WERI-Rb-1 (cell line): ENCODE measurements around the gene SORD.
A peak's percentile ranks its signal among the peaks of the same experiment; 100 is the strongest.

Source experiments
- DNase-seq: peaks from one replicate; pipeline ENCODE4 v3.0.0-alpha.2; 2020
- H3K27ac ChIP-seq: fragments of 250-450 bp; sonication (Bioruptor Pico); 2 replicates; pipeline ENCODE4 v1.5.1; 2020; ENCODE audit warnings: mild to moderate bottlenecking, moderate library complexity
- H3K27me3 ChIP-seq: fragments of 250-450 bp; sonication (Bioruptor Pico); 2 replicates; pipeline ENCODE4 v1.5.1; 2021; ENCODE audit warnings: mild to moderate bottlenecking, low read depth, moderate library complexity; ENCODE audit not compliant: insufficient read depth, severe bottlenecking
- H3K36me3 ChIP-seq: fragments of 250-450 bp; sonication (Bioruptor Pico); 2 replicates; pipeline ENCODE4 v1.5.1; 2020; ENCODE audit warnings: mild to moderate bottlenecking, moderate library complexity
- H3K4me3 ChIP-seq: 2 replicates; pipeline ENCODE4 v1.5.1; 2011; ENCODE audit warnings: low read depth, mild to moderate bottlenecking, control low read depth, low read length
- H3K9me3 ChIP-seq: fragments of 250-450 bp; sonication (Bioruptor Pico); 2 replicates; pipeline ENCODE4 v1.5.1; 2021; ENCODE audit warnings: mild to moderate bottlenecking, moderate library complexity; ENCODE audit not compliant: severe bottlenecking
- TF ChIP-seq, protein P1 (sequence below): IDR thresholded peaks from 2 replicates; pipeline ENCODE4 v1.5.1; 2011; ENCODE audit warnings: low read depth, mild to moderate bottlenecking, control low read depth, inconsistent platforms, low read length

SORD gene

GRCh38 chr15:45105586-45105985, 82.6 kb downstream of the SORD start:
- H3K27ac ChIP-seq = no peak overlapping the region
- H3K9me3 ChIP-seq = no peaks in the 10 kb centered on the region
- H3K27me3 ChIP-seq = peaks cover 7% of the 10 kb centered on the region
- no peak for DNase-seq
- H3K36me3 ChIP-seq = no peaks in the 10 kb centered on the region
- no peak overlapping the region for H3K4me3 ChIP-seq
- TF ChIP-seq, protein P1, sequence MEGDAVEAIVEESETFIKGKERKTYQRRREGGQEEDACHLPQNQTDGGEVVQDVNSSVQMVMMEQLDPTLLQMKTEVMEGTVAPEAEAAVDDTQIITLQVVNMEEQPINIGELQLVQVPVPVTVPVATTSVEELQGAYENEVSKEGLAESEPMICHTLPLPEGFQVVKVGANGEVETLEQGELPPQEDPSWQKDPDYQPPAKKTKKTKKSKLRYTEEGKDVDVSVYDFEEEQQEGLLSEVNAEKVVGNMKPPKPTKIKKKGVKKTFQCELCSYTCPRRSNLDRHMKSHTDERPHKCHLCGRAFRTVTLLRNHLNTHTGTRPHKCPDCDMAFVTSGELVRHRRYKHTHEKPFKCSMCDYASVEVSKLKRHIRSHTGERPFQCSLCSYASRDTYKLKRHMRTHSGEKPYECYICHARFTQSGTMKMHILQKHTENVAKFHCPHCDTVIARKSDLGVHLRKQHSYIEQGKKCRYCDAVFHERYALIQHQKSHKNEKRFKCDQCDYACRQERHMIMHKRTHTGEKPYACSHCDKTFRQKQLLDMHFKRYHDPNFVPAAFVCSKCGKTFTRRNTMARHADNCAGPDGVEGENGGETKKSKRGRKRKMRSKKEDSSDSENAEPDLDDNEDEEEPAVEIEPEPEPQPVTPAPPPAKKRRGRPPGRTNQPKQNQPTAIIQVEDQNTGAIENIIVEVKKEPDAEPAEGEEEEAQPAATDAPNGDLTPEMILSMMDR = no peak

GRCh38 chr15:45106002-45106790, 83.2 kb downstream of the SORD start:
- DNase-seq = no peak
- Histone ChIP-seq H3K9me3 (no peaks in the 10 kb centered on the region), H3K36me3 (no peaks in the 10 kb centered on the region), H3K27ac (no peak overlapping the region), H3K4me3 (no peak overlapping the region), H3K27me3 (peaks cover 7% of the 10 kb centered on the region)
- TF ChIP-seq, protein P1 = no peak

- peaks cover 24% of the 10 kb centered on the region for H3K27me3 ChIP-seq
- TF ChIP-seq, protein P1 = no peak
These were observed 85.1 kb downstream of the SORD start for GRCh38 chr15:45107941-45108630.

GRCh38 chr15:45110256-45110820, 87.3 kb downstream of the SORD start:
- Histone ChIP-seq H3K9me3 (no peaks in the 10 kb centered on the region), H3K36me3 (no peaks in the 10 kb centered on the region), H3K4me3 (no peak overlapping the region), H3K27me3 (peaks cover 47% of the 10 kb centered on the region), H3K27ac (no peak overlapping the region)
- no peak for DNase-seq
- TF ChIP-seq, protein P1 = peak; percentile 24; the same call in 1 of the 2 replicates

More at GRCh38 chr15:45107941-45108630, 85.1 kb downstream of the SORD start:
- Histone ChIP-seq H3K4me3 (no peak overlapping the region), H3K36me3 (no peaks in the 10 kb centered on the region), H3K9me3 (no peaks in the 10 kb centered on the region), H3K27ac (no peak overlapping the region)
- DNase-seq = no peak

DNA sequence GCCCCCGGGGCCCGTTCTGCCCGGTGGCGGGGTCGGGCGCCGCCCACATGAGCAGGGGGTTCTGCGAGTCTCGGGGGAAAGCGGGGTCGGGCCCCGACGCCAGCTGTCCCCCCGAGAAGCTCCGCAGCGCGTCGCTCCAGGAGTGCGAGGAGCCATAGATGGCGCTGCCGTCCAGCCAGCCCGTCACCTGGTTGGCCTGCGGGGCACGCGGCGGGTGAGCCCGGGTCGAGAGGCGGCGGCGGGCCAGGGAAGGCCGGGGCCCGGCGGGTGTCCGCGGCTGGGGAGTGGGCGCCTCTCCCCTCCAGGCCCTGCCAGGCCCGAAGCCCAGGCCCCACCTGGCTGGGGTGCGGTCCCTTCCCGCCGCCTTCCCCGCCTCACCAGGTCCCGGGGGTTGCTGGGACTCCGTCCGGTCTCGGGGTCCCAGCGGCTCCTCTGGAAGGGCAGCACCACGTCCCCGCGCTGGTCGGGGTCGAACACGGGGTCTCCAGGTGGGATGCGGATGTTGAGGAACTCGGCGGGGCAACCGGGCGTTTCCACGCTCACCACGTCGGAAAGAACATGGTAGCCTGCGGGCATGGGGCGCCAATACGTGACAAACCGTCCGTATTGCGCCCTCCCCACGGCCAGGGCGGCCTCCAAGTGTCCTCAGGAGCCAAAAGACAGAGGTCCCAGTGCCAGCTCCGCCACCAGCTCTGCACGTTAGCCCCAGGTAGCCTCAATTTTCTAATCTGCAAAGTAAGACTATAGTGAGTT, 88.6 kb downstream of the SORD start:
- Histone ChIP-seq H3K36me3 (no peaks in the 10 kb centered on the region), H3K27me3 (peaks cover 50% of the 10 kb centered on the region)

More for the DNA sequence above, 88.6 kb downstream of the SORD start:
- H3K4me3 ChIP-seq = no peak overlapping the region; the same call in 1 of the 2 replicates
- no peaks in the 10 kb centered on the region for H3K9me3 ChIP-seq
- H3K27ac ChIP-seq = no peak overlapping the region
- DNase-seq = no peak
- TF ChIP-seq, protein P1 = peak; percentile 29; the same call in 1 of the 2 replicates
